Activated CD4-positive, alpha-beta T cell treated with anti-CD3 and anti-CD28 coated beads for 1 hour (primary cell): Measurements from ENCODE around the gene VAV3.

ENCODE experiments used
- DNase-seq: peaks from one replicate; pipeline ENCODE4 v3.0.0-alpha.2; 2020

The VAV3 gene

DNA sequence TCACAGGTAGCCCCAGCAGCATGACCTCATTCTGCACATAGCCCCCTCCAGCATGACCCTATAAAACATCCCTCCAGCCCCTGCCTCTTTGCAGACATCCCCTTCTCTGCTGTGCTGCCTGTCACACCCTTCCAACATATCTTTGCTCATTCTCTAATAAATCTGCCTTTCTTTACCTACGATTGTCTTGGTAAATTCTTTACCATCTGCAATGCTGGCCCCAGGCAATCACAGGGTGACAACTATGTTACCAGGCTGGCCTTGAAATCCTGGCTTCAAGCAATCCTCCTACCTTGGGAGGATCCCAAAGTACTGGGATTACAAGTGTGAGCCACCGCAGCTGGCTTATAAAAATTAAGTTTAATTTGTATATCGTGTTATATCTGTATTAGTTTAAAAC is 134.5 kb downstream of the VAV3 start:
- no peak for DNase-seq

GRCh38 chr1:107830075-107830474 is 134.9 kb downstream of the VAV3 start:
- DNase-seq, result no peak

GRCh38 chr1:107829036-107829770 is 135.8 kb downstream of the VAV3 start:
- no peak for DNase-seq

- DNase-seq, result no peak
Observed at GRCh38 chr1:107824946-107825345, 140.0 kb downstream of the VAV3 start.

GRCh38 chr1:107821340-107821739 is 143.6 kb downstream of the VAV3 start:
- DNase-seq, result no peak

DNA sequence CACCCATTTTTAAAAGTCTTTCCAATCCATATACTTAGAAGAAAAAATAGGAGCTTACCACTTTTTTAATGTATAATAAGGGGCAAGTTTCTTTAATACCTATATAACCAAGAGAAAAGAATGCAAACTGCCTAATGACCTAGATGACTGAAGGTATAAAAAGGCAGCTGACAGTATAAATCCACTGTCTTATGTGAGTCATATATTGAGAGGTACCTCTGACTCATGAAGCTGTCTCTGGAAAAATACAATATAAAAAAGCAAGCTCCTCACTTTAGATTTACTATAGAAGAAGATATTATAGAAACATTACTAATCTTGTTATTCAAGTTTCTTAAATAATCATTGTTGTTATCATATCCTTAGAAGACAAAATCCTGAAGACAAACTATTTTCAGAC is 144.2 kb downstream of the VAV3 start:
- DNase-seq, result no peak

DNA sequence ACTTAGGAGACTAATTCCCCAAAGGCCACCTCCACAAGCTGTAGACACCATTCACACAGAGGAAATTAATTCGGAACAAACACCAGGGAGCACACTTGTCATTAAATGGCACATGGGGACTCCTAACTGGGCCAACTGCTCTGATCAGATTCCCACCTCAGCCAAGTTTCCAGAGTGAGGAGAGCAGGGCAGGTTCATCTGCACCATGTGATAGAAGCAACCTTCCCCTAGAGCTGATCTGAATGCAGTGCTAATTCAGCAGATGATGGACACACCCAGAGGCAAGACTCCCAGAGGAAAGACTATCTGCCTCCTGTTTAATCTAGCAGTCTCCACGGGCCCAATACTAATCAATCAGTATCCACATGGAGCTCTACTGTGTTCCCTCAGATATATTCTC is 147.0 kb downstream of the VAV3 start:
- no peak for DNase-seq

DNA sequence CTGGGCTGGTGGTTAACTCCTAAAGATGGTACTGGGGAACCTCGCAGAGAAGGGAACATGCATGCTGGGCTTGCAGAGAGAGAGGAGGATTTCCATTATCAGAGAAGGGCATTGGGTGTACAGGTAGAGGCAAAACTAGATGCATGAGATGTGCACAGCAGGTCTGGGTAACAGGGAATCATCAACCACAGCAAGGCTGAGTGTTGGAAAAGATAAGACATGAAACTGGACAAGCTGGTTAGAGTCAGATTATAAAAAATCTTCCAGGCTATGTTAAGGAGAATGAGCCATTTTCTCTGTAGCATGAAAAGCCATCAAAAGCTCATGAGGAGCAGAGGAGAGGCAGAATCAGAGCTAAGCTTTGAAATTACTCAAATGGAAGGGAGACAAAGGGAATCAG is 147.8 kb downstream of the VAV3 start:
- DNase-seq, result no peak

GRCh38 chr1:107810291-107810951 is 154.6 kb downstream of the VAV3 start:
- DNase-seq, result no peak

DNA sequence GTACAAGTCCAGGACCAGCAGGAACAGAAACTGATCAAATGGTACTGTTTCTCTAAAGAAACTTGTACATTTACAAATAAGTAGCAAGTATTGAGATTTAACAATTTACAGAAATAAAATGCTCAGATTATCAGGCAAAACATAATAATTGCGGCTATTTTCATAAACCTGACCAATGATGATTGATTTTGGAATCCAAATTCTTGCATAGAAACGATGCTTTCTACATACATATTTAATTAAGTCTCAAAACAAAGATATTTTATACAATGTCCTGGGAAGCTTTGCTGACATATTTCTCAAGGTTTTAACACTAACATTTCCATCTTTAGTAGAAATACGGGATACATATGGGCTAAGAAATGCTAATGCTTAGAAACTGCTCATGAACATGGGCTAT is 157.1 kb downstream of the VAV3 start:
- DNase-seq, result no peak

DNA sequence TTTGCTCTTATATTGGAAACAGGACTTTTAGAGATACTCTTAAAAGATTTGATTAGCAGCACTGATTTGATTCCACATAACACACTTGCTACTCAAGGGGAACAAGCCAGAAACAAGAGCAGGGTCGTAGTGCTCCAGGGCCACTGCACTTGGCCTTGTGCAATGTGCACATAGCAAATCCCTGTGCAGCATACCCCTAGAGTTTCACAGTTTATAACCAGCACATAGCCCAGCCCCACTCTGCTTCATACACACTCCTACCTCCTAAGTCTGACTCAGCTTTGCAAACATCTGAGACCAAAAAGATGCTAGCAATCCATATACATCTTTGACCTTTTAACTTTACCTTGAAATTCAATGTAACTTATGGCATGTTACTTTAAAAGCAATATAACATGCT is 157.6 kb downstream of the VAV3 start:
- DNase-seq, result no peak

DNA sequence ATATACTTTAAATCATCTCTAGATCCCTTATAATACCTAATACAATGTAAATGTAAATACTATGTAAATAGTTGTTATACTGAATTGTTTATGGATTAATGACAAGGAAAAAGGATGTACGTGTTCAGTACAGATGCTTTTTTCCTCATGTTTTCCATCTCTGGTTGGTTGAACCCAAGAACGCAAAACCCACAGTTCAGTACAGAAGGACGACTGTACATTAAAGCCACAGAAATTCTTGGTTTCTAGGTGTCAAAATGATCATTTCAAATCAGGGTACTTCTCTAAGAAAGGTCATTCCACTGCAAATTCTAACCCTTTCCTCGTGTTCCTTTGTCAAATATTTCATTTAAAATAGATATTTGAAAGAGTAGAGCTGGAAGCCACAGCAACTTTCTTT is 158.1 kb downstream of the VAV3 start:
- no peak for DNase-seq

- DNase-seq, result no peak
Observed at GRCh38 chr1:107804741-107805140, 160.2 kb downstream of the VAV3 start.

DNA sequence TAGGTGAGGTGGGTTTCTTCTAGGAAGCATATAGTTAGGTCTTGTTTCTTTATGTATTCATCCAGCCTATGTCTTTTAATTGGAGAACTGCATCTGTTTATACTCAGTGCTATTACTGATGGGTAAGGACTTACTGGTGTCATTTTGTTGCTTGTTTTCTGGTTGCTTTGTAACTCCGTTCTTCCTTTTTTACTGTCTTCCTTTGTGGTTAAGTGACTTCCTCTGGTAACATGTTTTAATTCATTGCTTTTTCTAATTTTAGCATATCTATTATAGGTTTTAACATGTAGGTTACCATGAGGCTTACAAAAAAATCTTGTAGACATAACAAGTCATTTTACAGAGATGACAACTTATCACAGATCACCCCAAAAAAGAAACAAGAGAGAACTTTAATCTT is 160.8 kb downstream of the VAV3 start:
- no peak for DNase-seq

GRCh38 chr1:107803579-107803978 is 161.4 kb downstream of the VAV3 start:
- DNase-seq, result no peak

DNA sequence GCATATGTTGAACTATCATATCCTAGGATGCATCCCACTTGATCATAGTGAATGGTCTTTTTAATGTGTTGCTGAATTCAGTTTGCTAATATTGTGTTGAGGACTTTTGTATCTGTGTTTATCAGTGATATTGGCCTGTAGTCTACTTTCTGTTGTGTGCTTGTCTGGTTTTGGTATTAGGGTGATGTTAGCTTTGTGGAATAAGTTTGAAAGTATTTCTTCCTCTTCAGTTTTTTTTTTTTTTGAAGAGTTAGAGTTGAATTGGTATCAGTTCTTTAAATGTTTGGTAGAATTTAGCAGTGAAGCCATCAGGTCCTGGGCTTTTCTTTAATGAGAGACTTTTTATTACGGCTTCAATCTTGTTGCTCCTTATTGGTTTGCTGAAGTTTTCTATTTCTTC is 162.3 kb downstream of the VAV3 start:
- DNase-seq, result no peak

GRCh38 chr1:107795994-107796393 is 169.0 kb downstream of the VAV3 start:
- DNase-seq, result no peak

GRCh38 chr1:107795441-107795840 is 169.5 kb downstream of the VAV3 start:
- DNase-seq, result no peak

- no peak for DNase-seq
Observed at GRCh38 chr1:107794571-107794970, 170.4 kb downstream of the VAV3 start.

- DNase-seq, result no peak
Observed at GRCh38 chr1:107793896-107794453, 171.0 kb downstream of the VAV3 start.

DNA sequence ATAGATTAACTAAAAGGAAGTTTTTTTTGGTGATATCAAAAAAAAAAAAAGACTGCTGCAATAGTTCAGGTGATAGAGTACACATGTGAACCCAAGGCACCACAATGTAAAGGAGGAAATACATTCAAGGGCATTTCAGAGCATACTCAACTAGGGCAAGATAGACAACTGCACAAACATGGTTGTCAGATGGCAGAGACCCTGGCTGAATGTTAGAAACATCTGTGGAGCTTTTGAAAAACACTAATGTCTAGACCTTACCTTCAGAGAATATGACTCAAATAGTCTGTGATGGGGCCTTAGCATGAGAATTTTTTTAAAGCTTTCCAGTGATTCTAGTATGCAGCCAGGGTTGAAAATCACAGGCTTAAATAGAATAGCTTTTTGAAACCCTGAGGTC is 173.6 kb downstream of the VAV3 start:
- no peak for DNase-seq

GRCh38 chr1:107789817-107790524 is 175.0 kb downstream of the VAV3 start:
- no peak for DNase-seq

DNA sequence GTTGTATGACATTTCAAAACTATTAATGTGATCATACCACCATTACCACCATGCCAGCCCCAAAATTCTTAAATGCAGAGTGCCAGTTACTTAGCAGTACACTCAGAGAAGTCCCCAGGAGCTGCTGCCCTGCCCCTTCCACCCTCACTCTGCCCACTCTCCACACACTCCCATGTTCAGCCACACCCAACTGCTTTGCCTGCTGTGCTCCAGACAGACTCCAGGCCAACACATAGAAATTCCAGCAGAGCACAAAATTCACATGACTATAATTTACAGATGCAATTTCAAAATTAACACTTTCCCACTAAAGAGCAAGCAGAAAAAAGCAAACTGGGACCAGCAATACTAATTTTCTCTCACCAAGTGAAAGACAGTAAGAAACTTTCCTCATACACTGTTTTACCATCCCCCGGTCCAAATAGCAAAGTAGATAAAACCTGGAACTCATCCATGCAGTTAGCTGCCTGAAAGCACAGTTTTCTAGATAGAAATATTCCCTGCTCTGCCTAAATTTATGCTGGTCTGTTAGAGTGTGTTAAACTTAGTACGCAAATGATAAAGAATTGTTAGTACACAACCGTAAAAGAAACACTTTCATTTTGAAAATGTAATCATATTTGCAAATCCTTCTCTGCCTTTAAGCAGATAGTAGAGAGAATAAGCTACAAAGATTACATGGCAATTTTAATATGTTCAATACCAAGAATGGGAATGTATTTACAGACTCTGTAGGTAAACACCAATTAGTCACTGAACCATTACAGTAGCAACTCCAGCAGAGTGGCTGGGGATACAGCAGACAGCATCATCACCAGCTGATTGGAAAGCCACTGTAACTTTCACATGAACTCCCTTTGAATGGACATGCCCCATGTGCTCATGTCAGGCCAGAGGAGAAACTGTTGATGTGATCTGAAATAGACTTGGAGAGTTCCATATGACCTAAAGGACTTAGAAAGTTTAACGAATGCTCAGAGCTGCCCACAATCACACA is 176.5 kb downstream of the VAV3 start:
- DNase-seq, result no peak
